HL-60 (cell line): ENCODE data around the gene RIN1.

Experiments
- DNase-seq, 2 experiments: peaks; one replicate each; pipeline ENCODE4 v3.0.0-alpha.2; 2010 to 2020; ENCODE audit warnings: low read depth in 1 of 2, low spot score in 1 of 2
- H3K27ac ChIP-seq: fragments of 250-450 bp; sonication (Bioruptor Pico); replicated peaks from 2 replicates; pipeline ENCODE4 v1.5.1; 2020; ENCODE audit warnings: mild to moderate bottlenecking, moderate library complexity
- H3K27me3 ChIP-seq: fragments of 250-450 bp; sonication (Bioruptor Pico); 2 replicates; pipeline ENCODE4 v1.5.1; 2021; ENCODE audit warnings: mild to moderate bottlenecking, moderate library complexity; ENCODE audit not compliant: insufficient read depth, poor library complexity, severe bottlenecking
- H3K4me3 ChIP-seq: replicated peaks from 2 replicates; pipeline ENCODE4 v1.5.1; 2011; ENCODE audit warnings: mild to moderate bottlenecking, control low read depth, low read length; ENCODE audit not compliant: insufficient read depth
- CTCF ChIP-seq: IDR thresholded peaks from one replicate; pipeline ENCODE4 v1.5.1; 2011; ENCODE audit warnings: low read length, control low read depth, inconsistent platforms; ENCODE audit not compliant: insufficient read depth
- GABPA ChIP-seq: IDR thresholded peaks from 2 replicates; pipeline ENCODE4 v1.6.1; 2012; ENCODE audit warnings: low read depth
- POLR2AphosphoS5 ChIP-seq: IDR thresholded peaks from 2 replicates; pipeline ENCODE4 v1.6.1; 2012; ENCODE audit warnings: low read depth
- REST ChIP-seq: IDR thresholded peaks from 2 replicates; pipeline ENCODE4 v1.6.1; 2012; ENCODE audit warnings: low read depth; ENCODE audit not compliant: insufficient replicate concordance
- SPI1 ChIP-seq: IDR thresholded peaks from 2 replicates; pipeline ENCODE4 v1.6.1; 2012; ENCODE audit warnings: low read depth, mild to moderate bottlenecking, borderline replicate concordance

RIN1 gene

DNA sequence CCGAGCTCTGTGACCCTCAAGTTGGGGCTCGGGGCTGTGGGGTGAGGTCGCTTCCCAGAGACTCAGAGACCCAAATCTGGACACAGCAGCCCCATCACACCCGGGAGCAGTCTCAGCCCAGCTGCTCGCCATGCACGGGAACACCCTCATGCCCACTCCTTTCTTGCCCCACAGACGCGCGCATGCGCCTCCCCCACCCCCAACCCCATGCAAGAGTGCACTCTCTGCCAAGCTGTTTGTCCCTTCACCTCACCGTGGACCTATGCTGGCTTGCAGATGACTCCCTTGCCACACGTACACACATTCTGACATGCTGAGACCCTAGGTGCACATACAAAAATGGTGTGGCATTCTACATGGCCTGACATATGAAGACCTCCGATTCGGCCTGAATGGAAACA lies 18.9 kb downstream of the RIN1 start:
- H3K27ac ChIP-seq = peak overlapping the region; percentile 68
- no peaks in the 10 kb centered on the region for H3K27me3 ChIP-seq
- DNase-seq = no peak
- H3K4me3 ChIP-seq = no peak overlapping the region
- TF ChIP-seq GABPA (no peak), CTCF (no peak), SPI1 (no peak), POLR2AphosphoS5 (no peak), REST (no peak)

DNA sequence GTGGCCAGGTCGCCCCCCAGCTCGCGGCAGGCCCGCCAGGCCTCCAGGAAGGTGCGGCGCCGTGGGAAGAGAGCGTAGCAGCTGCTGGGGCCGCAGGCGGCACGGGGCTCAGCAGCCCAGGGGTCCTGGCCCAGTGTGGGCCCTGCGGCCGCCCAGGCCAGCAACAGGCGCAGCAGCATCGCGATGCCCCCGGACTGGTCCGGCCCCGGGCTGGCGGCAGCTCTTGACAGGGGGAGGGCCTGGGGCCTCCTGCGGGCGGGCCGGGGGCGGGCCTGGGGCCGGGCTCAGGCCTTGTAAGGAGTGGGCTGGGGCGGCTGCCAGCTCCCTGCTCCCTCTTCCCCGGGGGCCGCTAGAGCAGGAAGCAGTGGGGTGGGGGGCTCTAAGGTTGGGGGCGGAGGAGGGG lies 19.4 kb downstream of the RIN1 start, which contains the start of gene CD248:
CD248 (minus strand) TSS at position 196 of the 403 bp plus-strand sequence; CDS start at position 179, 17 bp downstream.
- DNase-seq = no peak
- Histone ChIP-seq H3K27ac (peak within 1 kb of the TSS; percentile 68), H3K4me3 (no peak within 1 kb of the TSS), H3K27me3 (no peaks in the 10 kb centered on the region)
- TF ChIP-seq REST (no peak), CTCF (no peak), POLR2AphosphoS5 (no peak), GABPA (no peak), SPI1 (no peak)

GRCh38 chr11:66315921-66316811 lies 20.1 kb downstream of the RIN1 start:
- H3K27me3 ChIP-seq = no peaks in the 10 kb centered on the region
- DNase-seq = no peak
- no peak overlapping the region for H3K27ac ChIP-seq
- no peak overlapping the region for H3K4me3 ChIP-seq
- TF ChIP-seq POLR2AphosphoS5 (no peak), REST (no peak), GABPA (no peak), SPI1 (no peak), CTCF (no peak)
